GM03348 (cell line): Measurements from ENCODE around the gene DOC2B.
"Not testable (repeated sequence)": the region's sequence is repeated elsewhere in the genome, so short reads cannot be mapped to it uniquely, and the experiment has no call there.

Source experiments
- DNase-seq: peaks from one replicate; pipeline ENCODE4 v3.0.0; 2012; ENCODE audit warnings: low spot score

The DOC2B gene

DNA sequence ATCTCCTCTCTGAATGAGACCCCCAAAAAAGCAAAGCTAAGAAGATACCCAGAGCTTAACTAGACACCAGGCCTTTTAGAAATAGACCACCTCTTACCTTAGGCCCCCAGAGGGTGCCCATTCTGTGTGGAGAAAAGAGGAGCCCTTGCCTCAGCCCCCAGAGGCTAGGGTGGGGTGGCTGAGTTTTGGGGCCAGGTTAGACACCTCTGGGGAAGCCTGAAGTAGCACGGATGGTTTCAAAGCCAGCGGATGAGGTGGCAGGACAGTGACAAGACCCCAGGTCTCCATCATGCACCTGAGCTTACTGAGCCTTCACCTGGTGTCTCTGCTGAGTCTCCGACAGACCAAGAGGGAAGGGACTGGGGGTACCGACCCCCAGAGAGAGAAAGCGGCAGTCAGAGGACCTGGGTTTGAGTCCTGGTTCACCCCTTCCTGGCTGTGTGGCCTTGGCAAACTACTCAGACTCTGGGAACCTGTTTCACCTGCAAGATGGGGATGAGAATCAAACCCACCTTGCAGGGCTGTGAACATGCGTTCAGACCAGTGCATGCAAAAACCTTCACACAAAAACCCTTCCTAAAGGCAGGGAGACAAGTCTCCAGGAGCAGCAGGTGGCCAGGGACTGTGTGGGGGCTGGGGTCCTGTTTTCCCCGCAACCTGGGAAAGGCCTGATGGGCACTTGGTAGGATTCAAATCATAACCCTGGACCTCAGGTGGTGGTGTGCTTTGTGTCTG lies 36.3 kb downstream of the DOC2B start:
- no peak for DNase-seq

DNA sequence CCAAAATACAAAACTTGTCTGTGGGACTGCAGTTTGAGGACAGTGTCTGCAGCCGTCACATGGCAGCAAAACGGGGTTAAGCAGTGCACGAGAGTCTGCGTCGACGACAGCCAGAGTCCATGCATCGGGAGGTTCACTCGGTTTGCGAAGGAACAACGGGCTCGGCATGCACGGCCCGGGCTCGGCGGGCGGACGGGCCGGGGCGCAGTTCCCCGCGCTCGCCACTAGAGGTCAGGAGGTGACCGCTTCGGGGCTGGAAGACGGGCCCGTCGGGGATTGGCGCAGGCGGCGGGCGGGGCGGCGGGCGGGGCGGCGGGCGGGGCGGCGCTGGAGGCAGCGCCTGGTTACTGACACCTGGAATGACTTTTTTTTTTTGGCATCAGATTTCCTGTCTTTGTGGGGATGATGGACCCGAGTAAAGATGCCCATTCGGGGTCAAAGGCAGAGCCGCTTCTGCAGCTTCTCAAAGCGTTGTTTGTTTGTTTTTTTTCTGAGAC lies 37.6 kb downstream of the DOC2B start:
- peak; percentile 96 for DNase-seq

DNA sequence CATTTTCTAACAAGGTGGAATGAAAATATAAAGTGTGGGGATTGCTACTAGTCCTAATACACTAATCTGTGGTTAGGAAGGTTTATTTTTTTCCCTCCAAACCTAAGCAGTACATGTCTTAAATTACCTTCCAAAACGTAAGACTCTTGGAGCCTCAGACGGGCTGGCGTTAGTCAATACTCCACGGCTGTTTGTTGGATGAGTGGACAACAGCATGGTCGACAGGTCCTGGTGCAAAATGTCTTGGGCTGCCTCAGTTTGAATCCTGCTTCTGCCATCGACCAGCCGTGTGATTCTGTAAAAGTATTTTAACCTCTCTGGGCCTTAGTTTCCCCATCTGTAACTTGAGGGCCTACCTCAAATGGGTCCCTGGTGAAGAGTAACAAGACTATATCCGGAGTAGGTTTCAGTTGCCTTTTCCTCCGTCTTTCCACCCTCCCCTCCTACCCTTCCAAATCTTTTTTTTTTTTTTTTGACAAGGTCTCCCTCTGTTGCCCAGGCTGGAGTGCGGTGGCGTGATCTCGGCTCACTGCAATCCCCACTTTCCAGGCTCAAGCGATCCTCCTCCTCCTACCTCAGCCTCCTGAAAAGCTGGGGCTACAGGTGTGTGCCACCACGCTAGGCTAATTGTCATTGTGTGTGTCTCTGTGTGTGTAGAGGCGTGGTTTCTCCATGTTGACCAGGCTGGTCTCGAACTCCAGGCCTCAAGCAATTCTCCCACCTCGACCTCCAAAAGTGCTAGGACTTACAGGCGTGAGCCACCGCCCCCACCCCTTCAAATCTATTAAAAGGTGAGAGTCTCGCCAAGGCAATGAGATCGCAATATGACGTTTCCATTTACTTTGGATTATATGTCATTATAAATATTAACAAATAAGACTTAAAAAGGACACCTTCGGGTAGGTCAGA lies 38.3 kb downstream of the DOC2B start:
- no peak for DNase-seq

DNA sequence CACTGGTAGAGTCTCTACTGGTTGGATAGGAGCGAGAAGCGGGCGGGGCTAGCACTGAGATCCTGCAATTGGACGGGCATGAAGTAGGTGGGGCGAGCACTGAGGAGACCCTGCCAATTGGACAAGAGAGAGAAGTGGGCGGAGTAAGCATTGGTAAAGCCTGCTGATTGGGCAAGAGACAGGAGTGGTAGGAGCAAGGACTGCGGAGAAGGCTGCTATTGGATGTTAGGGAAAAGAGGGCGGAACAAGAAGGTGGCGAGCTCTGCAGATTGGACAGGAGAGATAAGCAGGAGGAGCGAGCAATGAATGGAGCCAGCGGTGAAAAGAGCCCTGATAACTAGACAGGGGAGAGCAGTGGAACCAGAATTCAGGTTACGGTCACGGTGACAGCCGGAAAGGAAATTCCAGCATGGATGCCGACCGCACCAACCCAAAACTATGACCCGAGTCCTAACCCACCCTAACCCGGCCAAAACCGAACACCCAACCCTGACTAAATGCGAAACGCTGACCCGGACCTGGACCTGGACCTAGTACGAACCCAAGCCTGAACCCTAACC lies 39.3 kb downstream of the DOC2B start:
- DNase-seq, result peak; percentile 33

DNA sequence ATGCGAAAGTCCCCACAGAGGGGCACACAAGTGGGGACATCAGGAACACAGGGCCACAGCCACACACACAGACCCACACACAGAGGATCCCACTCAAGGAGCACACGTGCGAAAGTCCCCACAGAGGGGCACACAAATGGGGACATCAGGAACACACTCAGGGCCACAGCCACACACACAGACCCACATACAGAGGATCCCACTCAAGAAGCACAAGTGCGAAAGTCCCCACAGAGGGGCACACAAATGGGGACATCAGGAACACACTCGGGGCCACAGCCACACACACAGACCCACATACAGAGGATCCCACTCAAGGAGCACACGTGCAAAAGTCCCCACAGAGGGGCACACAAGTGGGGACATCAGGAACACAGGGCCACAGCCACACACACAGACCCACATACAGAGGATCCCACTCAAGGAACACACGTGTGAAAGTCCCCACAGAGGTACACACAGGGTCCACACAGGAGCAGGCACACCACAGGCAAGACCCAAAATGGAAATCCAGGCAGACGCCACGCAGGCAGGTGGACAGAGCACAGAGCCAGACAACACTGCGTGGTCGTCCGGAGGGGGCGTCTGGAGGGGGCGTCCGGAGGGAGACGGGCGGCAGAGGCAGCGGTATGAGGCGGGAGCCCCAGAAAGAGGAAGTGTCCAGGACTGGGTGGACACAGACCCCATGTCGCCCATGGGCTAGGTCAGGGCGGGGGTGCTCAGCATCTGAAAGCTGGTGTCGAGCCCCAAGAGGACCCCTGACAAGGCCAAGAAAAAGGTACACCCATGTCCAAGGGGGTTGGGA lies 41.8 kb downstream of the DOC2B start:
- not testable (repeated sequence) for DNase-seq

DNA sequence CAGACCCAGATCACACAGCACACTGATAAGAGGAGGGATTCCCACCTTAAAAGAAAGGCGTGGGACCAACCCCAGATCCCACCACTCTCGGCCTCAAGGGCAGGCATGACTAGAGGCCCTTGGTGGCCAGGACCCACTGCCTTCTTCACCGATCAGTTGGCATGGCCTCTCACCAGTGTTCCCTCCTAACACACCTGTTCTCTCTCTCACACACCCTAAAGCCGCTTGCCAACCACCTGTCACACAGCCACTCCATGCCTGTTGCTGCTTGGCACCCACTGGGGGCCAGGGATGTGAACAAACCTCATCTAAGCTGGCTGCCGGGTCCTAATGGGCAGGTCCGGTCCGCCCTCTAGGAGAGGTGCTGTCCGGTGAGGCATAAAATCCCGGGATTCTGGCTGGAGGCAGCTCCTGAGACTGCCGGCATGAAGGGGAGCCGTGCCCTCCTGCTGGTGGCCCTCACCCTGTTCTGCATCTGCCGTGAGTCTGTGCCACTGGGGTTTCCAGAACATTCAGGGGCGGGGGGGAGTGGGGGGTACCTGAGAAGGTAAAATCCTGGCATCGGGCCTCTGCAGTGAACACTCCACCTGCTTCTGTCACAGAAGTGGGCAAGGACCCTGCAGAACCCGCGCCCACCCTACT lies 44.2 kb downstream of the DOC2B start, which contains the start of gene SCGB1C2:
TSS of gene SCGB1C2 (plus strand) at position 404 of the 642 bp plus-strand sequence. CDS start at position 426, 22 bp downstream.
- DNase-seq, result not testable (repeated sequence)

DNA sequence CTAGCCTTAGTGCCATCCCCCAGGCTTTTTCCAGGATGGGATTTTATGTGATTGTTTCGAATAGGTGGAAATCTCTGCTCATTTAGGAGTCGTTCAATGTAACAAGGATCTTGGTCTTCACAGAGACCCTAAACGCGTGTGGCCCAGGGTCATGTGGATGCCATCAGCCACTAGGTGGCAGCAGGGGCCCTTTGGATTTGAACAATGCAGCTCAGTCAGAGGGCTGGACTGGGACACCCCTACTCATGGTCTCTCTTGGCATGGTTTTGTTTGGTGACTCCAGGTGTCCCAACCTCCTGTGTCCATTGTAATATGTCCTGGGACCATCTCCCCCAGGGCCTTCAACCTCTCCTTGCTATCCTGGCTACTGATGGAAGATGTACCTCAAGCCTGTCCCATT lies 44.9 kb downstream of the DOC2B start:
- DNase-seq, result not testable (repeated sequence)

DNA sequence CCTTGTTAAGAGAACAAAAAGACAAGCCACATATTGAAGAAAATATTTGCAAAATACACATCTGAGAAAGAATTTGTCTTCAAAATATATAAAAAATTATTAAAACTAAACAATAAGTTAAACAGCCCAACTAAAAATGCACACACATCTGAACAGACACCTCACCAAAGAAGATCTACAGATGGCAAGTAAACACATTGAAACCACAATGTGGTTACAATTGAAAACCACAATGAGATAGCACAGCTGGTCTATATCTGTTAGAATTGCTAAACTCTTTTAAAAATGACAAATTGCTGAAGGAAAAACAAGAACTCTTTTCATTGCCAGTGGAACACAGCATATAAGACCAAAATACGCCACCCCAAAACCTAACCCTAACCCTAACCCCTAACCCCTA lies 45.6 kb downstream of the DOC2B start:
- not testable (repeated sequence) for DNase-seq

DNA sequence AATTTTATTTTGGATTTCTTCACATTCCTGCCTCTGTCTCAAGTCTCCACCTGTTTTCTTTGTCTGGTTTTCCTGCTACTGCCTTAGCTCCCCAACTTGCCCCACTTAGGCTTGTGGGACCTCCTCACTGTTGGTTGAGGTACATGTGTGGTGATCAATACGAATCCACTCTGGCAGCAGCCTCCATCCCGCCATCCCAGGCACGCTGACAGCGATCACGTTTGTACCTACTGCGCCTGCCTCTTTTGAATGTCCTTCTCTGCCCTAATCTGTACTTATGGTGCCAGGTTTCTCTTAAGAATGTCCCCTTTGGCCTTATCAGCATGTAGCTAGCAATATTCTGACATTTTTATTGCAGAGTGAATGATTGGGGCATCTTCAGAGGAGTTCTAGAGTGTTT lies 46.4 kb downstream of the DOC2B start:
- DNase-seq, result not testable (repeated sequence)

DNA sequence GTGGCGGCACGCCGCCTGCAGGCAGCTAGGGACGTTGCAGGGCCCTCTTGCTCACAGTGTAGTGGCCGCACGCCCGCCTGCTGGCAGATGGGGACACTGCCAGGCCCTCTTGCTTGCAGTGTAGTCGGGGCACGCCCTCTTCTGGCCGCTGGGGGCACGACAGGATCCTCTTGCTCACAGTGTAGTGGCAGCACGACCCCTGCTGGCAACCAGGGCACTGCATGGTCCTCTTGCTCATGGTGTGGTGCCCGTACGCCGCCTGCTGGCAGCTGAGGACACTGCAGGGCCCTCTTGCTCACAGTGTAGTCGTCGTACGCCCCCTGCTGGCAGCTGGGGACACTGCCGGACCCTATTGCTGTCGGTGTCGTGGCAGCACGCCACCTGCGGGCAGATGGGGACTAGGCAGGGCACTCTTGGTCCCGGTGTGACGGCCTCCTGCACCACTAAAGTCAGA lies 47.1 kb downstream of the DOC2B start:
- not testable (repeated sequence) for DNase-seq

DNA sequence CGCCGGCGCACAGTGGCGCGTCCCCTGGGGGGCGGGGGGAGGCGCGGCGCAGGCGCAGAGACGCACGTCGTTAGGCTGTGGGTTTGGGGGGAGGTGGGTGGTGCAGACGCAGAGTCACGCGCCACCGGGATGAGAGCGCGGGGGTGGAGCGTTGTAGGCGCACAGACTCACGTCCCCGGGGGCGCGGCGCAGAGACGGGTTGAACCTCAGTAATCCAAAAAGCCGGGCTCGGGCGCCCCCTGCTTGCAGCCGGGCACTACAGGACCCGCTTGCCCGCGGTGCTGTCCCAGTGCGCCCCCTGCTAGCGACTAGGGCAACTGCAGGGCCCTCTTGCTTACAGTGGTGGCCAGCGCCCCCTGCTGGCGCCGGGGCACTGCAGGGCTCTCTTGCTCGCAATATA lies 47.5 kb downstream of the DOC2B start:
- not testable (repeated sequence) for DNase-seq

DNA sequence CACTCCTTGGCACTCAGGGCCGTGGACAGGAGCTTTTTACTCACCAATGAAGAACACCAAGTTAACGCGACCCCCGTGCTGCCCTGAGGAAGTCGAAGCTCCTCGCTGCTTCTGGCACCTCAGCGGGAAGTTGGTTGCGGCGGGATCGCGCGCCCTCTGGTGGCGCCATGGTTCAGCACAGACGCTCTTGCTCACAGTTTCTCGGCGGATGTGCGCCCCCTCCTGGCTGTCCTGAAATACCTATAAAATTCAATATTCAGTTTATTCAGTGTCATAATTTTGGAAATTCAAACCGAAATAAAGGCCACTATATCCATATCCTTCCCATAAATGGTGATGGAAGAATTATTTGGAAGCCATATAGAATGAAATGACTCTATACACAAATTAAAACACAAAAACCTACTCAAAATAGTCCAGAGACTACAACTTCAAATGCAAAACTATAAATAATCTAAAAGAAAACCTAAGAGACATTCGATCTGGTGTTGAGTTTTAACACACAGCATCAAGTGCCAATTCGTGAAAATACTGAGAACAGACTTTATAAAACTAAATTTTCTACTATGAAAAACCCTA lies 63.0 kb downstream of the DOC2B start:
- not testable (repeated sequence) for DNase-seq

DNA sequence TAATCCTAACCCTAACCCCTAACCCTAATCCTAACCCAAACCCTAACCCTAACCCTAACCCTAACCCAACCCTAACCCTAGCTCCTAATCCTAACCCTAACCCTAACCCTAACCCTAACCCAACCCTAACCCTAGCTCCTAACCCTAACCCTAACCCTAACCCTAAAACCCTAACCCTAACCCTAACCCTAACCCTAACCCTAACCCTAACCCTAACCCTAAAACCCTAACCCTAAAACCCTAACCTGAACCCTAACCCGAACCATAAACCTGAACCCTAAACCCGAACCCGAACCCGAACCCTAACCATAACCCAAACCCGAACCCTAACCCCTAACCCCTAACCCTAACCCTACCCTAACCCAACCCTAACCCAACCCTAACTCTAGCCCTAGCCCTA lies 68.3 kb downstream of the DOC2B start:
- DNase-seq, result not testable (repeated sequence)
